Peyer's patch (tissue), 4 donors: ENCODE measurements around the gene RBM15.

Experiments
- CTCF ChIP-seq, 6 experiments: fragments of 450-650 bp in 4 of 6; fragments of 200-600 bp in 2 of 6; sonication (generic) in 1 of 6; IDR thresholded peaks; one replicate each; pipeline ENCODE4 v1.5.1; 2017 to 2019; ENCODE audit warnings: antibody characterized with exemption in 6 of 6, mild to moderate bottlenecking in 3 of 6, moderate library complexity in 1 of 6
- POLR2A ChIP-seq, 2 donors: fragments of 450-650 bp; IDR thresholded peaks; one replicate each; pipeline ENCODE4 v1.5.1; 2017; ENCODE audit warnings: antibody characterized with exemption in 2 of 2, mild to moderate bottlenecking in 2 of 2, moderate library complexity in 2 of 2

- TF ChIP-seq CTCF (IDR thresholded peaks at IDR 0.05) (no peak), POLR2A (IDR thresholded peaks at IDR 0.05) (no peak)
These were observed 22.7 kb downstream of the RBM15 start for GRCh38 chr1:110361856-110362255.
